Prostate gland (tissue), 2 donors: ENCODE measurements around the gene TBCEL.

Source experiments
- POLR2A ChIP-seq: fragments of 450-650 bp; IDR thresholded peaks from one replicate; pipeline ENCODE4 v1.6.1; 2016; ENCODE audit warnings: antibody characterized with exemption, mild to moderate bottlenecking
- POLR2AphosphoS5 ChIP-seq: sonication (generic); formaldehyde crosslinking; IDR thresholded peaks from one replicate; pipeline ENCODE4 v1.6.1; 2017; ENCODE audit warnings: antibody characterized with exemption
- TF ChIP-seq, protein P1 (sequence below), 4 experiments: fragments of 200-600 bp in 2 of 4; fragments of 450-650 bp in 2 of 4; sonication (generic) in 2 of 4; IDR thresholded peaks; 1 replicate in 3 of 4; 2 replicates in 1 of 4; pipeline ENCODE4 v1.5.1; 2016 to 2019; ENCODE audit warnings: antibody characterized with exemption in 4 of 4, mild to moderate bottlenecking in 2 of 4, moderate library complexity in 2 of 4

DNA sequence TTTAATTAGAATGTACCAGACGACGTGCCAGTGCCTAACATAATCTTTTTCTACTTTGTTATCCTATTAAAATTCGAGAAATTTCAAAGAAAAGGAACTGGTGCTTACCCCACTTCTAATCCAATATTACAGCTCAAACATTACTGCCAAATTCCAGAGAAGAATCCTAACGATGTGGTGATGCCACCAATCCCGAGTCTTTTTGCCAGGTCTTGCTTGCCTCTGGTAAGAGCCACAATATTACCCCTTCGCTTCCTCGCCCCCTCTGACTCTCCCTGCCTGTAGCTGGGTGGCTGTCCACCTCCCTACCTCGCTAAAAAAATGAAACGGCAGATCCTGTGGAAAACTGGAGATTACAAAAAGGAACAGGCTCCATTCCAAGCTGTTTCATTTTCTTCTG, 49.4 kb upstream of the TBCEL start:
- TF ChIP-seq, protein P1, sequence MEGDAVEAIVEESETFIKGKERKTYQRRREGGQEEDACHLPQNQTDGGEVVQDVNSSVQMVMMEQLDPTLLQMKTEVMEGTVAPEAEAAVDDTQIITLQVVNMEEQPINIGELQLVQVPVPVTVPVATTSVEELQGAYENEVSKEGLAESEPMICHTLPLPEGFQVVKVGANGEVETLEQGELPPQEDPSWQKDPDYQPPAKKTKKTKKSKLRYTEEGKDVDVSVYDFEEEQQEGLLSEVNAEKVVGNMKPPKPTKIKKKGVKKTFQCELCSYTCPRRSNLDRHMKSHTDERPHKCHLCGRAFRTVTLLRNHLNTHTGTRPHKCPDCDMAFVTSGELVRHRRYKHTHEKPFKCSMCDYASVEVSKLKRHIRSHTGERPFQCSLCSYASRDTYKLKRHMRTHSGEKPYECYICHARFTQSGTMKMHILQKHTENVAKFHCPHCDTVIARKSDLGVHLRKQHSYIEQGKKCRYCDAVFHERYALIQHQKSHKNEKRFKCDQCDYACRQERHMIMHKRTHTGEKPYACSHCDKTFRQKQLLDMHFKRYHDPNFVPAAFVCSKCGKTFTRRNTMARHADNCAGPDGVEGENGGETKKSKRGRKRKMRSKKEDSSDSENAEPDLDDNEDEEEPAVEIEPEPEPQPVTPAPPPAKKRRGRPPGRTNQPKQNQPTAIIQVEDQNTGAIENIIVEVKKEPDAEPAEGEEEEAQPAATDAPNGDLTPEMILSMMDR (IDR thresholded peaks at IDR 0.05), result no peak
- TF ChIP-seq POLR2A (no peak), POLR2AphosphoS5 (no peak)
